Cardiac fibroblast (primary cell): ENCODE data around the gene GALK1.

Source experiments
- DNase-seq, 2 donors: peaks; one replicate each; pipeline versions ENCODE4 v3.0.0 to v3.0.0-alpha.2; 2010; ENCODE audit warnings: low read depth in 2 of 2
- H3K4me3 ChIP-seq, 2 donors: replicated peaks in 1 of 2; 1 replicate in 1 of 2; 2 replicates in 1 of 2; pipeline ENCODE4 v1.5.1; 2011; ENCODE audit warnings: low read depth in 2 of 2, low read length in 2 of 2, mild to moderate bottlenecking in 2 of 2, moderate library complexity in 1 of 2
- TF ChIP-seq, protein P1 (sequence below): IDR thresholded peaks from one replicate; pipeline ENCODE4 v1.5.1; 2011; ENCODE audit warnings: low read depth, mild to moderate bottlenecking, low read length, inconsistent platforms

The GALK1 gene

DNA sequence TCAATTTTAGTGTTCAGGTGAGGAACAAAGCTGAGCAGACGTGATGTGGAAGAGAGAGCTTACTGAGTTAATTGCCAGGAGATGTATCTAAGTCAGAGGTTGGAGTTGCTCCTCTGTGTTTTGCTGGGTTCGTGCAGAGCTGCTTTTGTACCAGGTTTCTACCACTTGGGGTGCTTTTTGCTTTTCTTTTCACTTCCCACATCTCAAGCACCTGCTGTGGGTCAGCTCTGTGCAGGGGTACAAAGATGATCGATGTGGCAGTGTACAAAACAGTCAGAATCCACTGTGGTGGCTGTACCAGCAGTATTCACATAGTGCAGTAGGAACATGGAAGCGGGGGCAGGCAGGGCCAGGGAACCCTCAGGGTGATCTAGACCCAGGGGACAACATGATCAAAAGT lies 34.4 kb upstream of the GALK1 start:
- no peak for DNase-seq
- TF ChIP-seq, protein P1, sequence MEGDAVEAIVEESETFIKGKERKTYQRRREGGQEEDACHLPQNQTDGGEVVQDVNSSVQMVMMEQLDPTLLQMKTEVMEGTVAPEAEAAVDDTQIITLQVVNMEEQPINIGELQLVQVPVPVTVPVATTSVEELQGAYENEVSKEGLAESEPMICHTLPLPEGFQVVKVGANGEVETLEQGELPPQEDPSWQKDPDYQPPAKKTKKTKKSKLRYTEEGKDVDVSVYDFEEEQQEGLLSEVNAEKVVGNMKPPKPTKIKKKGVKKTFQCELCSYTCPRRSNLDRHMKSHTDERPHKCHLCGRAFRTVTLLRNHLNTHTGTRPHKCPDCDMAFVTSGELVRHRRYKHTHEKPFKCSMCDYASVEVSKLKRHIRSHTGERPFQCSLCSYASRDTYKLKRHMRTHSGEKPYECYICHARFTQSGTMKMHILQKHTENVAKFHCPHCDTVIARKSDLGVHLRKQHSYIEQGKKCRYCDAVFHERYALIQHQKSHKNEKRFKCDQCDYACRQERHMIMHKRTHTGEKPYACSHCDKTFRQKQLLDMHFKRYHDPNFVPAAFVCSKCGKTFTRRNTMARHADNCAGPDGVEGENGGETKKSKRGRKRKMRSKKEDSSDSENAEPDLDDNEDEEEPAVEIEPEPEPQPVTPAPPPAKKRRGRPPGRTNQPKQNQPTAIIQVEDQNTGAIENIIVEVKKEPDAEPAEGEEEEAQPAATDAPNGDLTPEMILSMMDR = no peak
- no peak overlapping the region for H3K4me3 ChIP-seq

DNA sequence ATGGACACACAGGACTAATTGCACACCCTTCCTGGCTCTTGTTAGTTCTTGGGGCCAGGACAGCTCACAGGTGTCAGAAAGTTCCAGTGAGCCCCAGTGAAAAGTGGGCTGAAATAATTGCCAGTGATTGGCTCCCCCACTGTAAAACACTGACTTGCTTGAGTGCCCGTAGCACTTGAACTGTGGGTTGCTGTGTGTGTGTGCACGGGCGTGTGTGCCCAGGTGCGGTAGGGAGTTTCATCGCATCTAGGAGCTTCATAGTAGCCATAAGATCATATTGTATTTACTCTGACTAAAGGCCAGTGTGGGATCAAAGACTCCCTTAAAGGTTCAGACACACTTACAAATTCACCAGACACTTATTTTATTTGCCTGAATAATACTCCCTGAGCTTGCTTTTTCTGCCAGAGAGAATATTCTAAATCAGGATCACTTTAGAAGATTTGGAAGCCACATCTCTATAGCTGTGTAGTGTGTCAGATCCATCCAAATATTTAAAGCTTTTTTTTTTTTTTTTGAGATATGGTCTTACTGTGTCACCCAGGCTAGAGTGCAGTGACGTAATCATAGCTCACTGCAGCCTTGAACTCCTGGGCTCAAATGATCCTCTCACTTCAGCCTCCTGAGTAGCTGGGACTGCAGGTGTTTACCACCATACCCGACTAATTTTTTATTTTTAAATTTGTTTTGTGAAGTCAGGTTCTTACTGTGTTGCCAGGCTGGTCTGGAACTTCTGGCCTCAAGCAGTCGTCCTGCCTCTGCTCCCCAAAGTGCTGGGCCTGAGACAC lies 31.0 kb upstream of the GALK1 start:
- no peak for DNase-seq
- TF ChIP-seq, protein P1 = no peak
- no peak overlapping the region for H3K4me3 ChIP-seq

DNA sequence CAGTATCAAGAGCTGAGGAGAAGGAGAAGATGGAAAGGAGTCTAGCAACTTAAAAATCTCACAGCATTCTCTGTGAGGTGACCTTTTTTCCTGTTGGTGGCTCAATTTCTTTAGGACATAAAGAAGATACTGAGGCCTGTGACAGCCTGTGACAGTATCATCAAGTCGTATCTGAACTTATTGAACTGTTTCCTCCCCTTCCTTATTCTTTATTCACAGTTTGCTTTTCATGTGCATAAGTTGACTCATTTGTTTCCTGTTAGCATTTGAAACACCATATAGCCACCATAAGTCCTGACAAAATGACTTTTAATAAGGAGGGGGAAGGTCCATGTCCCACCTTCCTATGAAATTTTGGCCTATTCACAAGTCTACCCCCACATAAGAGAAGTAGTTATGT lies 28.5 kb upstream of the GALK1 start:
- TF ChIP-seq, protein P1 = no peak
- H3K4me3 ChIP-seq = no peak overlapping the region
- no peak for DNase-seq

DNA sequence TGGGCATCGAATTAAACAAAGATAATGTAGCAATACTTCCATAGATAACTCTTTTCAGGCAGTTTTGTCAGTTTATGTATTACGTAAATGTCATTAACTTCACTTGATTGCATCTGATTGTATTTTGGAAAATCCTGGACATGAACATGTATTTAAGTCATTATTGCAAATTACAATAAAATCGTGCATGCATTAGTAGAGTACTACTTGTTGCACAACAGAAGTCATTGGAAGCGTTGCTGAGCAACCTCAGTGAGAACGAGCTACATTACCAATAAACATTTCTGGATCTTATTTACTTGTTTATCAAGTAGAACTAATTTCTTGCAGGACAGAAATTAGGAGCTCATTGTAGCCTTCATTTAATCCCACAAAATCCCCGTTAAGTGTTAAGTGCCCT lies 26.3 kb upstream of the GALK1 start:
- DNase-seq = no peak
- TF ChIP-seq, protein P1 = no peak
- H3K4me3 ChIP-seq = no peak overlapping the region

DNA sequence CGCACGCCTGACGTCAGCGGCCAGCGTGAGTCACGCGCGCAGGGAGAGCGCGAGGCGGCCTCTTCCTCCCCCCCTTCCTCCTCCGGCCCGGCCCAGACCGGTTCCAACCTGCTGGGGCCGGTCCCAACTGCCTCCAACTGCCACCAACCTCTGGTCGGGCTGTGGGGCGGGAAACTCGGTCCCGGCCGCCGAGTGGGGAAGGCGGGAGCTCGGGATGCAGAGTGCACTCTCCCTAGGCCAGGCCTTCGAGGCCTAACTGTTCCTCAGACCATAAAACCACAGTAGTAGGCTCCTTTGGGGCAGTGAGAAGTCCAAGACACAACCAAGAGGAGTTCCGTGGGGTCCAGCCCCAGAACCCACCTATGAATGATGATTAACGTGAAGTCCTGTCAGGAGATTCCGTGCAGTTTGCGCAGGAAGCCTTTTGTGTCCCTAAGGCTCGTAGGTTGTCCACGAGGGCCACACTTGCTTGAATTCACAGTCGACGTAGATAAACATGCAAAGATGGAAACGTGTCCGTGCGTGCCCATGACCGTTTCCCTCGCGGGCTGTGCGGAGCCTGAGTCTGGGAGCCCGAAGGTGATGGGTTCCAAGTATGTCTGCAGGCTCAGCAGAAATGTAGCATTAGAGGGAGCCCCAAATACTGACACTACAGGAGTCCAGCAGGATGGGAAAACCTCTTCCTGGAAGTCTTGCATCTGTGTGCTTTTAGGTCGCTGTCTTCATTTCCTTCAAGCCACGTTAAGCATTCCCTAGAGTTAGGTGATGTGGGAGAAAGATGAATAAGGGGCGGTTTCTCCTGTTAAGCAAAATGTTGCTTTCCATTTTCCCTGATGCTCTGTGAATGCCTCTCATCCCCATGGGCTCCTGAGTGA lies 20.3 kb upstream of the GALK1 start:
- H3K4me3 ChIP-seq = peak overlapping the region; percentile 63 to 75
- peak; percentile 95 to 97 for DNase-seq
- TF ChIP-seq, protein P1 = no peak

DNA sequence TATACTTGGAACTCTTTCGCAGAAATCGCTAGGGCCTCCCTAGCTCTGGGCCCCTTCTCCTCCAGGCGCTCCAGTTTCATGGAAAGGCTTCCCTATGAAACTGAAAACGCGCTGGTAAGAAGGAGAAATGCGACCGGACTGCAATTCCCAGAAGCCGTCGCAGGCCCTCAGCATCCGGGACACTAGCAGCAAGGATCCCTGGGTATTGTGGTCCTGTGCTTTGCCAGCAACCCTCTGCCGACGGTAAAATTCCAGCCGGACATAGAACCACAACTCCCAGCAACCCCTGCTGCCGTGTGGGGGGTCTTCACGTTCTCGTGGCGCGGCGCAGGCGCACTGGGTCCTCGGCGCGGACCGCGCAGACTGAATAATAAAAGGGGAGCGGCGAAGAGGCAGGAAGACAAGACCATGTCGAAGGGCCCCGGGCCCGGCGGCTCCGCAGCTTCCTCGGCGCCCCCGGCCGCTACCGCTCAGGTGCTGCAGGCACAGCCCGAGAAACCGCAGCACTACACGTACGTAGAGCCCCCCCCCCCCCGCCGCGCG lies 19.6 kb upstream of the GALK1 start, which contains the start of gene UNK:
Gene UNK (plus strand): TSS at position 334 of the 543 bp plus-strand sequence. CDS start 75 bp downstream, at position 409.
- peak; percentile 100 for DNase-seq
- TF ChIP-seq, protein P1 = no peak
- H3K4me3 ChIP-seq = peak within 1 kb of the TSS; percentile 63 to 75
